Fibroblast of gingiva (primary cell): ENCODE measurements around the gene DENND6B.
"Not testable (repeated sequence)": the region's sequence is repeated elsewhere in the genome, so short reads cannot be mapped to it uniquely, and the experiment has no call there.

Experiments used
- DNase-seq: peaks from one replicate; pipeline ENCODE4 v3.0.0-alpha.2; 2011; ENCODE audit warnings: low read depth

Gene DENND6B

GRCh38 chr22:50286701-50287318, 40.0 kb downstream of the DENND6B start:
- DNase-seq, result no peak

DNA sequence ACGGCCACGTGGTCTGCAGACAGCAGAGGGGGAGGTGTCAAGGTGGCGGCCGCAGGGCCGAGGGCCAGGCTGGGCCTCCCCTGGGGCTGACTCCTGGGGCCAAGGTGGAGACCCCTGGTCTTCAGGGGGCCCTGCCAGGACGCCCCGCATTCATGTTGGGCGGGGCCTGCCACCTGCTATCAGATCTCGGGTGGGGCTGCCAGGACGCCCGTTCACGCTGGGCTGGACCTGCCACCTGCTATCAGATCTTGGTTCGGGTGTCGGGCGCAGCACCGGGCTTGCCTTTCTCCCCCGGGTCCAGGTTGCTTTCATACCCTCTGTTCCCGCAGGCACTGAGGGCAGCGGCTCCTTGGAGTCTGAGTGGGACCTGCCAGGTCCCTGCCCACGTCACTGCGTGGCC, 40.5 kb downstream of the DENND6B start:
- no peak for DNase-seq

DNA sequence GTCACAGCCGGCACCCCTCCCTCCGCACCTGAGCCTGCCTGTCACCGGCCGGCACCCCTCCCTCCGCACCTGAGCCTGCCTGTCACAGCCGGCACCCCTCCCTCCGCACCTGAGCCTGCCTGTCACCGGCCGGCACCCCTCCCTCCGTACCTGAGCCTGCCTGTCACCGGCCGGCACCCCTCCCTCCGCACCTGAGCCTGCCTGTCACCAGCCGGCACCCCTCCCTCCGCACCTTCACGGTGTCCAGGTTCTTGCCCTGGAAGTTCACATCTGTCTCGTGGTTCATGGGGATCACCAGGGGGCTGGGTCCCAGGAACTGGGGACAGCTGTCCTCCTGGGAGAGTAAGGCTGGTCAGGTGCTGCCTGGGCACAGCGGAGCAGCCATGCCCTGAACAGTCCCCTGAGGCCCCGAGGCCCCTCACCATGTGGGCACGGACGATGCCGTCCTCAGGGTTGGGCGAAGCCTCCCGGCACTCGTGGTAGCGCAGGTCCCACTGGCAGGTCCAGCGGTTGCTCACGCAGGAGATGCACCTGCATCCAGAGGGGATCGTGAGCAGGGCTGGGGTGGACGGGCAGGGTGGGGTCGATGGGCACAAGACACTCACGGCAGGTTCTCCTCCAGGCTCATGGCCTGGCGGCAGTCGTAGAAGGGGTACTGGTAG, 41.1 kb downstream of the DENND6B start:
- DNase-seq, result no peak

DNA sequence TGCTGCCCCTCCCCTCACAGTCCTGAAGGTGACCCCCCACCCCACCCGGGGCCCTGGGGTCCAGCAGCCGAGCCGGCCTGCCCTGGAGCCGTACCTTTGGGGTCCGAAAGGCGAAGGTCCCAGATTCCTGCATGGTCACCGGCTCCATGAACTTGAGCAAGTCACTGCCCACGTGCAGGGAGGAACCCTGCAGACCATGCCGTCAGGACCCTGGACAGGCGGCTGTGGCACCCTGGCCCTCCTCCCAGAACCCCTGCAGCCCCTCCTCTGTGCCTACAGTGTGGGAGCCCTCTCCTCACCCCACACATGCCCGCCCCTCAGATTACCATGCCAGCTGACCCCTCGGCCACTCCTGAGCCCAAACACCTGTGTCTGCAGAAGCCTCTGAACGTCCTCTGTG, 42.3 kb downstream of the DENND6B start:
- no peak for DNase-seq

DNA sequence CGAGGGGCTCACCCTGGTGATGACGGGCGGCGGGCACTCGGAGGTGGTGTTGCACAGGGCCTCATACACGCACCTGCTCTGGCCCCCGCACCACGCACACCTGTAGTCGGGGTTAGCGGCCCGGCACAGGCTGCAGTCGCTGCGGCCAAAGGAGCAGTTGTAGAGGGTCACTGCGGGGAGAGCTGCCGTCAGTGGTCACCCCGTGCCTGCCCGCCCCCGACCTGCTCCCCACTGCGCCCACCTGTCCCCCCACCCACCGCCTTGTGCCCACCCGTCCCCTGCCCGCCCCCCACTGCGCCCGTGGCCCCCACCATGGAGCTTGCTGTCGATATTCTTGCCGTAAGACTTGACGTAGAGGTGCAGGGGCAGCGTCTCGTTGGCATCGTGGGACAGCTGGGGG, 43.0 kb downstream of the DENND6B start:
- DNase-seq, result no peak

- no peak for DNase-seq
Observed at GRCh38 chr22:50282361-50283155, 44.3 kb downstream of the DENND6B start.

DNA sequence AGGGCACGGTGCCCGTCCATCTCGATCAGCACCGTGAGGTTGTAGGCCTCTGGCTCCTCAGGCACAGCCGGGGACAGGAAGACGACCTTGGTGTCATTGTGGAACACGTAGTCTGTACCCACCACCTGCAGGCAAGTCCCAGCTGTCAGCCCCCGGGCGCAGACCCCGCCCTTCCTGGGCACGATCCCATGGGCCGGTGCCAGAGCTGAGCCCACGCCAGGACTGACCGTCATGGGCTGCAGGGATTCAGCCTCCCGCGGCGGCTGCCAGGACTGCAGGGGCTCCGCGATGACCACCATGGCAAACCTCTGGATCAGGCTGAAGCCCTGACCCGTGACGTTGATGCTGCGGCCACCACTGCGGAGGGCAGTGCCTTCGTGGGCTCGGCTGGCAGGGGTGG, 44.9 kb downstream of the DENND6B start:
- no peak for DNase-seq

DNA sequence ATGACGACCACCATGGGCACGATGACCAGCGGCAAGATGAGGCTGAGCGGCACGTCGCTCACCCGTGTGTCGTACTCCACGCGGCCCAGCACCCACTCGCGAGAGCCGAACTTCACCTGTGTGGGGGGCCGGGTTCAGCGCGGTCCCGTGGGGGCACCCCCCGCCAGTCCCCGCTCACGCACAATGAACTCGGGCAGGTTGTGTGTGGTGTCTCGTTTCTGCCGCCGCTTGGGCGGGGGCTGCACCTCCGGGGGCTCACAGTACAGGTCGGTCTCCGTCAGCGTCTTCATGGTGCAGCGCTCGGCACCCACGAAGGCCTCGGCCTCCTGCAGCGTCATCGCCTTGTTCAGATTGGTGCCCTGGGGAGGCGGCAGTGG, 45.4 kb downstream of the DENND6B start:
- DNase-seq, result no peak

- DNase-seq, result no peak
Observed at GRCh38 chr22:50280708-50281383, 46.0 kb downstream of the DENND6B start.

DNA sequence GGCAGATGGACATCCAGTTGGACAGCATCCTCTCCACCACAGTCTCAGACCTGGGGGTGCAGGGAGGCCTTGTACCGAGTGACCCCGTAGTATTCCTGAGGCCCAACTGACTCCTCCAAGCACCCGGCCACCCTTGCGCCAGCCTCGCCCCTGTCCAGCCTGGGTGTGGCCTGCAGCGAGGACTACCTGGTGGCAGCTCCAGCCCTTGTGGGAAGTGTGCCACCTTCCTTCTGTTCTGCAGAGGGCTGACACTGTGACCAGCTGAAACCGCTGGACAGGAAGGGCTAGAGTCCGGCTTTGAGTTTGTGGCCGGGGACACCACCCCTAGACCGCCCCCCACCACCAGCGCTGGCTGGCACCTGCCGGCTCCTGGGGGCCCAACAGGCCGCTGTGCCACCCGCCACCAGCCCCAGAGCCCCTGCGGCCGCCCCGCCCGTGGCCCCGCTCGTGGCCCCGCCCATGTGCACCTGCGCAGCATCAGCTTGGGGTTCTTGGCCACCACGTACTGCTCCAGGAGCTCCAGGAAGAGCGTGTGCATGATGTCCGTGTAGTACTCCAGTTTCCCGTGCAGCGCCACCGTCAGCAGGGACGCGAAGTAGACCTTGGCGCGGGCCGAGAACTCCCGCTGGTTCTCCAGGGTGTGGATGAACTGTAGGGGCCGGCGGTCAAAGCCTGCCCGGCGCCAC, 46.6 kb downstream of the DENND6B start:
- DNase-seq, result no peak

- DNase-seq, result no peak
Observed at GRCh38 chr22:50278956-50279619, 47.7 kb downstream of the DENND6B start.

DNA sequence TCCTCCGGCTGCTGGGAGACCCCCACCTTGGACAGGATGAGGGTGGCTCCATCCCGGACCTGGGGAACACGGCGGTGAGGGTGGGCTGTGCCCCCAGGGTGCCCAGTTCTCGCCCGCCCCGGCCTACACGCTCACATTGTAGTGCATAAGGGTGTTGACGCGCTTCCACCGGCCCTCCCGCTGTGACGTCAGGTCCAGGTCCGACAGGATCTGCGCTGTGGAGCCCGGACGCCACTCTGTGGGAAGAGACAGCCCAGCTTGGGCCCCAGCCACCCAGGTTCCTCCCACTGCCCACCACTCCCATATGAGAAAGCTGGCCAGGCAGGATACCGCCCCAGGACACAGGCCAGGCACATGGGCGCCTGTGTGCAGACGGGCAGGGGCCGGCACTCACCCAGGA, 48.4 kb downstream of the DENND6B start:
- no peak for DNase-seq

- no peak for DNase-seq
Observed at GRCh38 chr22:50277761-50278160, 49.1 kb downstream of the DENND6B start.

DNA sequence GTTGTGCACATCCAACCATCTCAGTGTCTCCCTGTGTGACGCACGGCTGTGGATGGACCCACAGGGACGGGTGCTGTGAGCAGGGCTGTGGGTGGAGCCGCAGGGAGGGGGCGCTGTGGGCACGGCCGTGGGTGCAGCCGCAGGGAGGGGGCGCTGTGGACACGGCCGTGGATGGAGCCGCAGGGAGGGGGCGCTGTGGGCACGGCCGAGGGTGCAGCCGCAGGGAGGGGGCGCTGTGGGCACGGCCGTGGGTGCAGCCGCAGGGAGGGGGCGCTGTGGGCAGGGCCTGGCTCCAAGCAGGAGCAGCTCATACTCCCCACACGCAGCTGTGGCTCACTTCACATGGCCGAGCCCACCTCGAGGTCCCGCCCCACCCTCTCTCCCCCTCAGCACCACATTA, 50.7 kb downstream of the DENND6B start:
- DNase-seq, result peak; percentile 87

- DNase-seq, result no peak
Observed at GRCh38 chr22:50275181-50276055, 51.4 kb downstream of the DENND6B start.

GRCh38 chr22:50274771-50275170, 52.0 kb downstream of the DENND6B start:
- no peak for DNase-seq

DNA sequence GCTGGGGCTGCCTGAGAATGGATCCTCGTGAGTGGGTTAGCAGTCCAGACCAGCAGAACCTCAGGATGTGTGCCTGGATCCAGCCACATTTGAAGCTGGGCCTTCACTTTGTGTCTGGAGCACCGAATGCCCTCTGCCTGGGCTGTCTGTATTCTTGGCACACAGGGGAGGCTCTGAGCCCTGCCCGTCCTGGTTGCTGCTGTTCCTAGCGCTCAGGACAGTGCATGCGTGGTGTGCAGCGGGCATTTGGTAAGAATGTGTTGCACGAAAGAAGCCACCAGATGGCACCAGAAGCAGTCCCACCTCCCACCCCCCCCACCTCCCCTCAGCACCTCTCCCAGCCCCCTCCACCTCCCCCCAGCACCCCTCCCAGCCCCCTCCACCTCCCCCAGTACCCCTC, 52.5 kb downstream of the DENND6B start:
- DNase-seq, result peak; percentile 70

DNA sequence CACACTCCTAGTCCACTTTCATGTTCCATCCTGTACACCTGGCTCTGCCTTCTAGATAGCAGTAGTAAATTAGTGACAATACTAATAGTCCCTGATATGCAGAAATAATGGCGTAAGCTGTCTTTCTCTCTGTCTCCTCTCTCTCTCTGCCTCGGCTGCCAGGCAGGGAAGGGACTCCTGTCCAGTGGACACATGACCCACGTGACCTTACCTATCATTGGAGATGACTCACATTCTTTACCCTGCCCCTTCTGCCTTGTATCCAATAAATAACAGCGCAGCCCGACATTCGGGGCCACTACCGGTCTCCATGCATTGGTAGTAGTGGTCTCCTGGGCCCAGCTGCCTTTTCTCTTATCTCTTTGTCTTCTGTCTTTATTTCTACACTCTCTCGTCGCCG, 53.0 kb downstream of the DENND6B start:
- not testable (repeated sequence) for DNase-seq

DNA sequence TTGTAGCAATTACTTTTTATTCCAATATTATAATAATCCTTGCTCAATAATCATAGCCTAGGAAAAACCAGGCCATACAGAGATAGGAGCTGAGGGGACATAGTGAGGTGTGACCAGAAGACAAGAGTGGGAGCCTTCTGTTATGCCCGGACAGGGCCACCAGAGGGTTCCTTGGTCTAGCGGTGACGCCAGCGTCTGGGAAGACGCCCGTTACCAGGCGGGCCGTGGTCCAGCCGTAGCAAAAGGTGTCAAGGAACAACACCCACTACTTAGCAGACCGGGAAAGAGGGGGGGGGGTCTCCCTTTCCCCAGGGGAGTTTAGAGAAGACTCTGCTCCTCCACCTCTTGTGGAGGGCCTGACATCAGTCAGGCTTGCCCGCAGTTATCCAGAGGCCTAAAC, 53.5 kb downstream of the DENND6B start:
- not testable (repeated sequence) for DNase-seq

DNA sequence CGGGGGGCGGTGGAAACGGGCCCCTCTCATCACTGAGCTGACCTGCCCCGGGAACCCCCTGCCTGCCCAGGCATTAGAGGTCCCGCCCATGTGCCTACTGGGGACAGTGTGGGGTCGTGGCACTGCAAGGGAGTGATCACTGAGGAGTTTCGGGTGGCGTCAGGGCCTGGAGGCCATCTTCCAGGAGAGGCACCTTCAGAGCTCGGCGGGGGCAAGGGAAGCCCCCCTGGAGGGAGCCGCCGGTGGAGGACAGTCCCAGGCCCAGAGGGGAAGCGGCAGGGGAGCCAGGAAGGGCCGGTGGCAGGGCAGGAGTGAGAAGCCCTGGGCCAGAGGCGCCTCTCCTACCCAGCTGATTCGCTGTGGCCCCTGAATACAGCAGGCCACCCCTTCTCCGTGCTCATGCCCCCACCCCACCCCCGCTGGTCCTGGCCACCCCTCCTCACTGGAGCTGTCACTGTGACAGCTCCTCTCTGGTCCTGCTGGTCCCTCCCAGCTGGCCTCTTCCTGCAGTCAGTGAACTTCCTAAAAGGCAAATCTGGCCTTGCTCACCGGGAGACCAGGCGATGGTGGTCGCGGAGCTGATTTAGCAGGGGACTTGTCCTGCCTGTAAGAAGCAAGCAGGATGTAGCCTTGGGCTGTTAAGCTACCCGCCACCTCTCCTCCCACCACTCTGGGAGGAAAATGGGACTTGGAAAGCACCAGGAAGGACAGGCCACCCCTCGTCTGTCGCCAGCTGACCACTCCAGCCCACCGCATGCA, 54.6 kb downstream of the DENND6B start:
- DNase-seq, result no peak
